ENCODE data around the gene FARS2.
"Not testable (repeated sequence)": the region's sequence is repeated elsewhere in the genome, so short reads cannot be mapped to it uniquely, and the experiment has no call there.

Gene FARS2

DNA sequence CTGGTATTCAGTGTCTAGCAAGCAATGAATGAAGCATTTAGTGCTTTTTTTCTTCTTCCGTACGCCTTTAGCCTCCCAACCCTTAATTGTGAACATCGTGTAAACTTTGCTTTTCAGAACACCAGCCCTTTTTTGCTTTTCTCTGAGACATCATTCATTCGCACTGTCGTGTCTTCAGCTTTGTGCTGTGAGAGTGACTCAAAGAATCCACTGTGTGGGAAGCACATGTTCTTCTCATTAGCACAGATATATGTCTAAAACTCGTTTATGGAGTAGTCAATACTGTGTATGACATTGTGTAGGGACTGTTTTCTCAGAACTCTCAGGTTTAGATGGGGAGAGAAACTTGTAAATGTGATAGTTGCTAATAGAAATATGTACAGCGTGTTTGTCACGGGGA, 279.1 kb downstream of the FARS2 start:
- DNase-seq (ENCODE audit: low read depth), result no peak

- no peak for DNase-seq (ENCODE audit: low read depth)
Measured at GRCh38 chr6:5541025-5541424, 279.7 kb downstream of the FARS2 start.

GRCh38 chr6:5541751-5542432, 280.6 kb downstream of the FARS2 start:
- no peak for DNase-seq (ENCODE audit: low read depth)

- no peak for DNase-seq (ENCODE audit: low read depth)
Measured at GRCh38 chr6:5547556-5547955, 286.2 kb downstream of the FARS2 start.

GRCh38 chr6:5550631-5551030, 289.3 kb downstream of the FARS2 start:
- DNase-seq (ENCODE audit: low read depth), result no peak

GRCh38 chr6:5552243-5552642, 290.9 kb downstream of the FARS2 start:
- no peak for DNase-seq (ENCODE audit: low read depth)

- no peak for DNase-seq (ENCODE audit: low read depth)
Measured at GRCh38 chr6:5553767-5554166, 292.5 kb downstream of the FARS2 start.

- no peak for DNase-seq (ENCODE audit: low read depth)
Measured at GRCh38 chr6:5554226-5554625, 292.9 kb downstream of the FARS2 start.

- no peak for DNase-seq (ENCODE audit: low read depth)
Measured at GRCh38 chr6:5556011-5556410, 294.7 kb downstream of the FARS2 start.

DNA sequence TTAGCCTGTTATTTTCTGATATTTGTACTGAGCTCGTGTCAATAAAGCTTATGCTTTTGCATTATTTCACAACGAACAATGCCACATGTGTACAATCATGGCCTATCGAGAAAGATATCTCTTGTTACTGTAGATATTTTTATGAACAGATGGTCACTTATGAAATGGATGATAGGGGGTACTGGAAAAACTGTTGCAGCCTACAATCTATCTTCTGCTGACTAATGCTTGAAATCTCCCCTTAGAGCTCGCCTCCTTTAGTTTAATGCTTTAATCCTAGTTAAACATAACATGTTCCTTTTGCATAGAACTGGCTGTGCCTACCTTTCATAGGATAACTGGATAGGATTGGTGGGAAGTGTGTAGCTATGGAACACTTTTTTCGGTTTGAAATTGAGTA, 296.2 kb downstream of the FARS2 start:
- no peak for DNase-seq (ENCODE audit: low read depth)

DNA sequence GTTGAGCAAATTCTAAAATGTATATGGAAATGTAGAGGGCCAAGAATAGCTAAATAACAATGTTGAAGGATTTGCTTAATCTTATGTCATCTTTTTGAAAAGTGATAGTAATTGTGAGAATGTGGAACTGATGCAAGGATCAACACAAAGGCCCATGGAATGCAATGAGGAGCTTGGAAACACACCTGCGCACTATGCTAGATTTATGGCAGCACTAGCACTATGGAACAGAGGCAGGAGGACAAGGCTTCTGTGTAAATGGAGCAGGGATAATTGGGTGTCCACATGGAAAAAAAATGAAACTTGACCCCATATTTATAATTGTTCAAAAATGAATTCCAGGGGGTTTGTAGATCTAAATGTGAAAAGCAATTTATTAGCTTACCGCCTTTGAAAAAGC, 298.3 kb downstream of the FARS2 start:
- DNase-seq (ENCODE audit: low read depth), result no peak

- DNase-seq (ENCODE audit: low read depth), result no peak
Measured at GRCh38 chr6:5562277-5562676, 301.0 kb downstream of the FARS2 start.

- DNase-seq (ENCODE audit: low read depth), result no peak
Measured at GRCh38 chr6:5563086-5563485, 301.8 kb downstream of the FARS2 start.

DNA sequence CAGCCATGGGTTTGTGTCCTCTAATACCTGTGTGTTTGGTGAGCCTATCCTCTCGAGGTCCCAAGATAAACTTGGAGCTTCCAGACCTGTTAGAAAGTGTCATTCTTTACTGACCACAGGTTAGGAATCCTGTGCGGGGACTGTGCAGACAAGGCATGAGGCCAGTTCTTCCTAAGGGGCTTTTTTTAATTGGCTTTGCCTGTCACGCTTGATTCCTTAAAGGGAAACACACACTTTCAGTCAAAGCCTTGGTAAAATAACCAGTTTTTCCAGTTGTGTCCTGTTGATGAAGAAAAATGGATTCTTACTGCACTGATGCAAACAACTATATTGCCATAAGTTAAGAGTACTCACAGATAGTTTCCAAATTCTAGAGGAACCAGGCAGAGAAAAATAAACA, 303.4 kb downstream of the FARS2 start:
- not testable (repeated sequence) for DNase-seq (ENCODE audit: low read depth)

DNA sequence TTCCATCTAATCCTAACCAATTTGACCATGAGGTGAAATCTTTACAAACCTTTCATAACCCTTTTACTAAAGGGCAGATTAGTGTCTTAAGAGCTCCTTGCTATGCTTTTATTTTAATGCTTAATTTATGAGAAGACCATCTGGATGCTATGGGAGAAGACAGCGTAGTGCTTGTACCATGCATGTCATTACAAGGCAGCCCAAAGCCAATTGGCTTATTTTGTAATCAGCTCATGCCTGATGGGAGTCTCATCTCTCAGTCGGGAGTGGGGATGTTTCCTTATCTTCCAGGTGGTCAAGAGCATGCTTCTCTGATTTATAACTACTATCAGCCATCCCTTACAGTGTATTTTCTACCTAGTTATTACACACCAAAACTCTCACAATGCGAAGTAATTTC, 304.7 kb downstream of the FARS2 start:
- DNase-seq (ENCODE audit: low read depth), result no peak

DNA sequence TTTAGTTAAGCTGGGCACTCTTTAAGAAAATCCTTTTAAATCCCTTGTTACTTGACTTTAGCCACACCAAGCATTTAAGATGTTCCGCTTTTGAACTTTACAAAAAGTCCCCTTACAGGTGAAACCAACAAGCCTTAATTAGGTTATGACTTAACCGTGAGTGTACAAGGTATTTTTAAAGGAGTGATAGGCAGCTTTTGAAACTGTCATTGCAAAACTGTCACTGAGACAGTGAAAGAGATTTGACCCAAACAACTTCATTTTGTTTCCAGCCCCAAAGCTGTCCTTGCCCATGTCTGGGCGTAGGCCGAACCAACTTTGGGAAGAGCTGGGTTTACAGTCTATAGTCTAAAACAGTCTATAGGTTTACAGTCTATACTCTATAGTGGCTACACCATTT, 305.4 kb downstream of the FARS2 start:
- DNase-seq (ENCODE audit: low read depth), result no peak

DNA sequence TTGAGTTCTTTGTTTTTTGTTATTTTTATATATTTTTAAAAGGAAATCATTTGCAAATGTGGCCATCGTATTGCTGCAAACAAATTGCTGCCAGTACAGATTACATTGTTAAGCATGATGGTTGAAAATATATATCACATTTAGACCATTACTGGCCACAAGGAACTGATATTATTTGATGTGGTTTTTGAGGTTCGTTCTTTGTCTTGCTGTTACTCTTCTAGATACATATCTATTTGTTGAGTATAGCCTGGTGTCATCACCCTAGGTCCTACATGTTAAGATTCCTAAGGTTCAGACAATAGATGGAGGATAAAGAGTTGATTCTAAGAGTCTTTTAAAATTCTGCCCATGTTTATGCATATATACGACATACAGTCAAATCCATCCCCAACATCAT, 306.0 kb downstream of the FARS2 start:
- no peak for DNase-seq (ENCODE audit: low read depth)

- DNase-seq (ENCODE audit: low read depth), result no peak
Measured at GRCh38 chr6:5567890-5568289, 306.6 kb downstream of the FARS2 start.

GRCh38 chr6:5569491-5569890, 308.2 kb downstream of the FARS2 start:
- DNase-seq (ENCODE audit: low read depth), result no peak

- no peak for DNase-seq (ENCODE audit: low read depth)
Measured at GRCh38 chr6:5570641-5571040, 309.3 kb downstream of the FARS2 start.

DNA sequence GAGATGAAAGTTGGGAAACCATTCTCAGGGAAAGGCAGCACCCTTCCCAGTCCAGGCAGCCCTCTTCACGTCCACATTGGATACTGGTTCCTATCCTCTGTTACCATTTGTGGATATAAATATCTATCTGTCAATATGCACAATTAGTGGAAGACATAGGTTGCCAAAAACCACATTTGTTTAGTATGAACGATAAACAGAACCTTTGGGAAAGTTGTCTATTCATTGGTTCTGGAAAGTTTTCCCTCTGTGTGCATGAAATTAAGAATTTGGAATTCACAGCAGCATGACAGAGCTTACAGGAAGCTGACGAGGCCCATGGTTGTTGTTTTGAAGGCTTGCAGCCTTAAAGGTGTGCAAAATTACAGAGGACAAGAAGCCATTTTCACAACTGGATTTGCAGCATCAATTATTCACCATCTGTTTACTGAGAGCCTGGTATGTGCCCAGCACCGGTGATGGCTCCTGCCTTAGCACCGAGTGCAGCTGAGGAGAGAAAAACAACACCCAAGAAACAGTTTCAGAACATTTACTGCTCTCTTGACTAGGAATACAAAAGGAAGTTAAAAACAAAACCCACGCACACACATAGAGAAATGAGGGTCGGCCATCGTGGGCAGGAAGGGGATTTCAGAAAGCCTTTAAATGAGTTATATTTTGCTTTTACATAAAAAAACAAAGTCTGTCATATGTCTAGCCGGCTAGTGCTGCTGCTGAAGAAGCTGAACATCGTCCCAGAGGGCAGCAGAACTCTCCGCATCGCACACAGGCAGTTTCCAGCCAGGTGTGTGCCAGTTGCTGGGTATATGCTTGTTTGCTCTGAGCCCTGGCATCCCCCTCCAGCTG, 319.6 kb downstream of the FARS2 start:
- no peak for DNase-seq (ENCODE audit: low read depth)

DNA sequence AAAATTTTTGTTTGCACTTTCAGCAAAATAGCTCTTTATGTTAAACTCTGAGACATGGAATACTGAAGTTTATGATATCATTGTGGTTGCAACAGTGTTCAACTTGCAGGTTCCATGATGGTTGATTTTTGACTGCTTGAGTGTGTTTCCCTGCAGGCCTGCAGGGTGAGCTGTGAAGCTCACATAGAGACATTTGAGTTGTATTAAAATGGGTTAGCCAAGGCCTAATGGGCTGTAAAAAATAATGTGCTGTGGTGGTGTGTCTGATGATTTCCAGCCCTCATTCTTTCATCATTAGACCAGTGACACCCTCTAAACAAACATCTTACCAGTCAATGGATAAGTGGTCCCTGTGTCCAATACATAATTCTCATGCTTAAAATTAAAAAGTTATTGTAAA, 321.4 kb downstream of the FARS2 start:
- no peak for DNase-seq (ENCODE audit: low read depth)

DNA sequence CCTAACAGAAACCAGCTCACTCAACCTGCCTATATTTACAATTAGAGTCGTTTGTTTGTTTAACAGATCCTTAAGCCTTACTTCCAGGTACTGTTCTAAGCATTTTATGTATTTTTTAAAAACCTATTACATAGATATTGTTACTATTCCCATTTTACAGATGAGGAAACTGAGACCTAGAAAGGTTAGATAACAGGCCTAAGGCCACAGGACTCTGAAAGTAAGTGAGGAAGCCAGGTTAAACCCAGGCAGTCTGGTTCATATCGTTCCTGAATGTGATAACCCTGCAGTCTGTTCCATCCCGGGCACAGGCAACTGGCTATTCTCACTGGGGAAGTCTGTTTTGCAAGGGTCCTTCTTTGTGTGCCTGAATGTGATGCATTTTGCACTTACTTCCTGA, 322.2 kb downstream of the FARS2 start:
- no peak for DNase-seq (ENCODE audit: low read depth)

- no peak for DNase-seq (ENCODE audit: low read depth)
Measured at GRCh38 chr6:5584078-5584482, 322.8 kb downstream of the FARS2 start.

Data from stimulated activated CD8-positive, alpha-beta memory T cell treated with anti-CD3 and anti-CD28 coated beads, Interleukin-12 subunit alpha, Interleukin-12 subunit beta, amount 100 ng/mL, for 4 hours (primary cell).